ENCODE data around the gene ZNF219. TPM values are rescaled to one million over a fixed set of nuclear protein-coding genes. Genes with fewer than 3 reads are reported as not detected.

ZNF219 gene
- total RNA-seq, 1 experiment from 2014 or later, result 84.5 TPM

DNA sequence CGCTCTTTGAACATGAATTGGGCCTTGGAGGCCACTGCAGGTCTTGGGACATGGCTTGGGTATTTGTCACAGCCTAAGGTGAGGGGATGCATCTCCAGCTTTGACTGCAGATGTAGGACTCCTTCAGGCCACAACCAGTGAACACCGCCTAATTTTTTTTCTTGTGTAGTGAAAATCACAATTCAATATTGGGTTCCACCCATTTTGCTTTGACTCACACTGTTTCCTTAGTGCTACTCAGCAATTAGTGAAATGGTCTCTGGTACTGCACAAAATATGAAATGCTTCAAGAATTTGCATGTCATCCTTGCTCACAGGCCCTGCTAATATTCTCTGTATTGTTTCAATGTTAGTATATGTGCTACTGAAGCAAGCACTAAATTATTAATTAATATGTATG lies 14.9 kb upstream of the ZNF219 start:
- Histone ChIP-seq H4K91ac (ENCODE audit: insufficient read length, low read depth, low read length) (no peak overlapping the region), H4K8ac (replicated peaks; ENCODE audit: insufficient read length, low read depth, low read length) (no peak overlapping the region), H3K9ac (ENCODE audit: extremely low read depth, insufficient read length, low read length) (no peak overlapping the region), H2BK5ac (ENCODE audit: insufficient read length, low read length) (no peak overlapping the region), H2BK120ac (ENCODE audit: low read depth, low read length, poor library complexity, severe bottlenecking) (no peak overlapping the region), H2BK15ac (ENCODE audit: low read depth, low read length) (no peak overlapping the region), H3K23me2 (ENCODE audit: insufficient read length, low read depth, low read length, poor library complexity, severe bottlenecking) (no peaks in the 10 kb centered on the region), H2AFZ (ENCODE audit: low read length) (no peak overlapping the region), H2BK12ac (ENCODE audit: insufficient read length, low read depth, low read length) (no peak overlapping the region), H4K5ac (ENCODE audit: insufficient read length, low read depth, low read length) (no peak overlapping the region), H3K4ac (ENCODE audit: low read depth, low read length) (no peak overlapping the region), H3K56ac (ENCODE audit: insufficient read length, low read depth, low read length) (no peak overlapping the region), H3K9me3 (ENCODE audit: control insufficient read depth, low read depth, low read length) (no peaks in the 10 kb centered on the region), H3K14ac (ENCODE audit: insufficient read depth, low read length) (no peak overlapping the region), H2AK5ac (ENCODE audit: insufficient read length, low read length) (no peak overlapping the region), H3K79me1 (ENCODE audit: insufficient read depth, low read depth, low read length, poor library complexity, severe bottlenecking) (no peaks in the 10 kb centered on the region), H3K4me1 (ENCODE audit: insufficient read depth, low read length) (no peaks in the 10 kb centered on the region), H3K27ac (ENCODE audit: insufficient read length, low read depth, low read length) (no peak overlapping the region), H3K4me2 (ENCODE audit: insufficient read depth, insufficient read length, low read length) (no peak overlapping the region), H3T11ph (ENCODE audit: low read length) (no peak overlapping the region), H3K27me3 (ENCODE audit: insufficient read depth, low read length) (no peaks in the 10 kb centered on the region), H2BK20ac (ENCODE audit: low read depth, low read length, poor library complexity, severe bottlenecking) (no peak overlapping the region), H3K18ac (ENCODE audit: insufficient read length, low read depth, low read length) (no peak overlapping the region), H3K23ac (ENCODE audit: insufficient read length, low read depth, low read length) (no peak overlapping the region), H4K20me1 (ENCODE audit: control insufficient read depth, insufficient read depth, insufficient read length) (no peaks in the 10 kb centered on the region), H3K79me2 (ENCODE audit: insufficient read depth, low read length) (no peaks in the 10 kb centered on the region)
- Mint-ChIP-seq H3K9me3 (no peaks in the 10 kb centered on the region), H3K4me1 (peaks cover 16 to 19% of the 10 kb centered on the region in 2 experiments), H3K27me3 (ENCODE audit: low read depth) (no peaks in the 10 kb centered on the region), H3K4me3 (no peak overlapping the region), H3K36me3 (ENCODE audit: insufficient read depth in 1 of 3, low read depth in 3 of 3) (no peaks in the 10 kb centered on the region), H3K27ac (no peak overlapping the region)
- no CpG with 5 or more reads among the region's 2 CpGs for WGBS (ENCODE audit: extremely low coverage, insufficient read length, low lambda C conversion rate)
- no peak for DNase-seq
- no peak for TF ChIP-seq CTCF (conservative IDR thresholded peaks at IDR 0.05)

Measured in H9 (cell line).